HepG2 (cell line): ENCODE data around the gene MMP25. TPM values are rescaled to one million over a fixed set of nuclear protein-coding genes. Genes with fewer than 3 reads are reported as not detected.
A peak's percentile ranks its signal among the peaks of the same experiment; 100 is the strongest.

ENCODE experiments used
- BRCA1 ChIP-seq: sonication (generic); formaldehyde crosslinking; IDR thresholded peaks from 2 replicates; pipeline ENCODE4 v1.4.0; 2020; ENCODE audit warnings: missing genetic modification reagents
- CCAR2 ChIP-seq: fragments of 200-400 bp; formaldehyde crosslinking; optimal IDR thresholded peaks from 2 replicates; pipeline ENCODE3; 2018; ENCODE audit warnings: low read depth, mild to moderate bottlenecking, low read length, moderate library complexity
- FOXA3 ChIP-seq: IDR thresholded peaks from 2 replicates; pipeline ENCODE4 v1.6.1; 2016; ENCODE audit warnings: missing genetic modification reagents, missing compliant biosample characterization
- HMG20B ChIP-seq: conservative IDR thresholded peaks from 2 replicates; pipeline ENCODE4 v1.6.1; 2016; ENCODE audit warnings: missing genetic modification reagents, missing compliant biosample characterization
- JUNB ChIP-seq: sonication (generic); formaldehyde crosslinking; IDR thresholded peaks from 2 replicates; pipeline ENCODE4 v1.8.0; 2022; ENCODE audit warnings: missing genetic modification reagents, mild to moderate bottlenecking, borderline replicate concordance
- NFIB ChIP-seq: sonication (generic); formaldehyde crosslinking; IDR thresholded peaks from 2 replicates; pipeline ENCODE4 v1.9.0; 2021; ENCODE audit warnings: missing genetic modification reagents, mild to moderate bottlenecking, borderline replicate concordance
- PAF1 ChIP-seq: IDR thresholded peaks from 2 replicates; pipeline ENCODE4 v1.6.1; 2016; ENCODE audit warnings: missing genetic modification reagents, missing compliant biosample characterization
- RARA ChIP-seq: IDR thresholded peaks from 2 replicates; pipeline ENCODE4 v1.6.1; 2016; ENCODE audit warnings: missing genetic modification reagents, missing compliant biosample characterization
- RFX5 ChIP-seq: IDR thresholded peaks from 2 replicates; pipeline ENCODE4 v1.6.1; 2011; ENCODE audit warnings: low read depth, low read length, improper control_type of control experiment
- SIN3B ChIP-seq: fragments of 150-350 bp; IDR thresholded peaks from 2 replicates; pipeline ENCODE4 v1.6.1; 2014; ENCODE audit warnings: low read length
- THAP11 ChIP-seq: IDR thresholded peaks from 2 replicates; pipeline ENCODE4 v1.6.1; 2016; ENCODE audit warnings: missing biosample characterization, missing genetic modification reagents
- U2AF1 ChIP-seq: fragments of 200-400 bp; formaldehyde crosslinking; optimal IDR thresholded peaks from 2 replicates; pipeline ENCODE3; 2017; ENCODE audit warnings: mild to moderate bottlenecking, low read depth, low read length
- ZC3H13 ChIP-seq: sonication (generic); formaldehyde crosslinking; IDR thresholded peaks from 2 replicates; pipeline ENCODE4 v1.8.1; 2023; ENCODE audit warnings: mild to moderate bottlenecking, missing genetic modification reagents, moderate library complexity
- ZNF143 ChIP-seq: sonication (generic); formaldehyde crosslinking; IDR thresholded peaks from 2 replicates; pipeline ENCODE4 v1.4.0; 2020; ENCODE audit warnings: missing genetic modification reagents
- ZNF343 ChIP-seq: sonication (generic); formaldehyde crosslinking; IDR thresholded peaks from 2 replicates; pipeline ENCODE4 v1.4.0; 2020; ENCODE audit warnings: mild to moderate bottlenecking, missing genetic modification reagents
- ZNF556 ChIP-seq: sonication (generic); formaldehyde crosslinking; IDR thresholded peaks from 2 replicates; pipeline ENCODE4 v1.4.0; 2020; ENCODE audit warnings: mild to moderate bottlenecking, missing genetic modification reagents, borderline replicate concordance
- ZNF557 ChIP-seq: sonication (generic); formaldehyde crosslinking; IDR thresholded peaks from 2 replicates; pipeline ENCODE4 v1.4.0; 2020; ENCODE audit warnings: missing genetic modification reagents
- ZNF558 ChIP-seq: sonication (generic); formaldehyde crosslinking; IDR thresholded peaks from 2 replicates; pipeline ENCODE4 v1.9.0; 2022; ENCODE audit warnings: mild to moderate bottlenecking, missing genetic modification reagents, borderline replicate concordance
- ZNF678 ChIP-seq: sonication (generic); formaldehyde crosslinking; IDR thresholded peaks from 2 replicates; pipeline ENCODE4 v1.4.0; 2020; ENCODE audit warnings: mild to moderate bottlenecking, missing genetic modification reagents
- ZNF768 ChIP-seq: sonication (generic); formaldehyde crosslinking; IDR thresholded peaks from 2 replicates; pipeline ENCODE4 v1.4.0; 2020; ENCODE audit warnings: missing genetic modification reagents
- polyA plus RNA-seq, 8 experiments: library from polyadenylated mRNA; depleted of rRNA in 3 of 8; stranded (reverse) in 7 of 8; unstranded in 1 of 8; fragments of >200 nt; fragmentation: Illumina TruSeq in 4 of 8; extraction: Trizol in 4 of 8; gene quantifications; 2 replicates each; pipeline versions ENCODE4 v1.2.1 to v1.2.3, GENCODE V29; 2011 to 2016; ENCODE audit warnings: low read depth in 4 of 8, missing spikeins in 1 of 8, mixed read lengths in 1 of 8; ENCODE audit not compliant: insufficient read depth in 1 of 8
- total RNA-seq, 5 experiments: library from RNA; depleted of rRNA; stranded (reverse); fragments of >200 nt; fragmentation: Illumina TruSeq; extraction: Trizol; gene quantifications; 2 replicates each; pipeline ENCODE4 v1.2.3, GENCODE V29; 2016; ENCODE audit warnings: low read depth in 1 of 5
- TF ChIP-seq, protein P1 (sequence below): IDR thresholded peaks from 2 replicates; pipeline ENCODE4 v1.6.1; 2016
- TF ChIP-seq, protein P2 (sequence below): sonication (generic); formaldehyde crosslinking; IDR thresholded peaks from 2 replicates; pipeline ENCODE4 v1.4.0; 2020; ENCODE audit warnings: missing genetic modification reagents
- TF ChIP-seq, protein P3 (sequence below): sonication (generic); formaldehyde crosslinking; IDR thresholded peaks from 2 replicates; pipeline ENCODE4 v1.4.0; 2020; ENCODE audit warnings: missing genetic modification reagents
- TF ChIP-seq, protein P4 (sequence below): sonication (generic); formaldehyde crosslinking; IDR thresholded peaks from 2 replicates; pipeline ENCODE4 v1.5.0; 2020; ENCODE audit warnings: mild to moderate bottlenecking, missing genetic modification reagents, moderate library complexity
- TF ChIP-seq, protein P5 (sequence below): IDR thresholded peaks from 2 replicates; pipeline ENCODE4 v1.6.1; 2016; ENCODE audit warnings: low read depth, control low read depth

MMP25 gene
- total and polyA plus RNA-seq, 2 of the 13 experiments (the other 11 are each of a cell fraction or from before 2014, with no cell fraction given) = 0.04 to 0.08 TPM

DNA sequence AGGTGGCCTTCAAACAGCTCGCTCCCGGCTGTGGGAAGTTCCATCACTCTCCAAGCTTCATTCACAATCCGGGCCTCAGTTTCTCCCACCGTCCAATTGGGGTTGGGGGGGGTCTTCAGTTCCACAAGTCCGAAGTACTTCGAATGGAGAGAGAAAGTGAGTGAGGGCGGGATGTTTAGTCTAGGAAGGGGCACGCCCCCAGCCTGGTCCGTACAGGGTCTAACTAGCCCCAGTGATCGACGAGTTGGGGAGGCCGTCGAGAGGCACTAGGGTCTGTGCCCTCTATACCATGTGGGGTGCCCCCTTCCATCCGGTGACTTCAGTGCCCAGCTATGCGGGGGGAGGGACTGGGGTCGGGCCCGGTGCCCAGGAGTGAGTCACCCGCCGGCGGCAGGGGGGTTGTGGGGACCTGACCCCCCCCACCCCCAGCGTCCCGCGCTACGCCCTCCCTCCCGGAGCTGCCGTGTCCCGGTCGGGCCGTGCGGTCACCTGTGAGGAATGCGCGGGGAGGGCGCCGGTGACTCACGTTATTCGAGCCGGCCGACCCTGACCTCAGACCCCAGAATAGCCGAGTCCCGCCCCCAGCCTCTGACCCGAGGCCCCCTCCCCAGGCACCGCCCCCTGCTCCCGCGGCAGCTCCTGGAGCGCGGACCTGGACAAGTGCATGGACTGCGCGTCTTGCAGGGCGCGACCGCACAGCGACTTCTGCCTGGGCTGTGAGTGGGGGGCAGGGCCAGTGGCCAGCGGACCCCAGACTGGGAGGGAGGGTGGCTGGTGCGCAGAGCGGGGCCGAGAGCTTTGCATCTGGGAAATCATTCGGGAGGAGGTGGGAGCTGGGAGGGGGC is 25.5 kb upstream of the MMP25 start (continued):
- peak; percentile 94 for TF ChIP-seq JUNB (CRISPR knock-in tag)
- TF ChIP-seq ZNF556 (CRISPR knock-in tag) = peak; percentile 77; the same call in 1 of the 2 replicates
- 0 out of 2 replicates have a peak, but pooled peaks have one; percentile 10 for TF ChIP-seq ZNF768
- TF ChIP-seq CCAR2 = no peak
- TF ChIP-seq, protein P1, sequence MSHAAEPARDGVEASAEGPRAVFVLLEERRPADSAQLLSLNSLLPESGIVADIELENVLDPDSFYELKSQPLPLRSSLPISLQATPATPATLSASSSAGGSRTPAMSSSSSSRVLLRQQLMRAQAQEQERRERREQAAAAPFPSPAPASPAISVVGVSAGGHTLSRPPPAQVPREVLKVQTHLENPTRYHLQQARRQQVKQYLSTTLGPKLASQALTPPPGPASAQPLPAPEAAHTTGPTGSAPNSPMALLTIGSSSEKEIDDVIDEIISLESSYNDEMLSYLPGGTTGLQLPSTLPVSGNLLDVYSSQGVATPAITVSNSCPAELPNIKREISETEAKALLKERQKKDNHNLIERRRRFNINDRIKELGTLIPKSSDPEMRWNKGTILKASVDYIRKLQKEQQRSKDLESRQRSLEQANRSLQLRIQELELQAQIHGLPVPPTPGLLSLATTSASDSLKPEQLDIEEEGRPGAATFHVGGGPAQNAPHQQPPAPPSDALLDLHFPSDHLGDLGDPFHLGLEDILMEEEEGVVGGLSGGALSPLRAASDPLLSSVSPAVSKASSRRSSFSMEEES (CRISPR knock-in tag) = peak; percentile 74
- TF ChIP-seq, protein P2, sequence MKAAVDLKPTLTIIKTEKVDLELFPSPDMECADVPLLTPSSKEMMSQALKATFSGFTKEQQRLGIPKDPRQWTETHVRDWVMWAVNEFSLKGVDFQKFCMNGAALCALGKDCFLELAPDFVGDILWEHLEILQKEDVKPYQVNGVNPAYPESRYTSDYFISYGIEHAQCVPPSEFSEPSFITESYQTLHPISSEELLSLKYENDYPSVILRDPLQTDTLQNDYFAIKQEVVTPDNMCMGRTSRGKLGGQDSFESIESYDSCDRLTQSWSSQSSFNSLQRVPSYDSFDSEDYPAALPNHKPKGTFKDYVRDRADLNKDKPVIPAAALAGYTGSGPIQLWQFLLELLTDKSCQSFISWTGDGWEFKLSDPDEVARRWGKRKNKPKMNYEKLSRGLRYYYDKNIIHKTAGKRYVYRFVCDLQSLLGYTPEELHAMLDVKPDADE (CRISPR knock-in tag) = peak; percentile 57; the same call in 1 of the 2 replicates
- TF ChIP-seq THAP11 (CRISPR knock-in tag) = peak; percentile 84
- TF ChIP-seq, protein P3, sequence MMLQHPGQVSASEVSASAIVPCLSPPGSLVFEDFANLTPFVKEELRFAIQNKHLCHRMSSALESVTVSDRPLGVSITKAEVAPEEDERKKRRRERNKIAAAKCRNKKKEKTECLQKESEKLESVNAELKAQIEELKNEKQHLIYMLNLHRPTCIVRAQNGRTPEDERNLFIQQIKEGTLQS (CRISPR knock-in tag) = peak; percentile 100
- TF ChIP-seq ZC3H13 (CRISPR knock-in tag) = 0 out of 2 replicates have a peak, but pooled peaks have one; percentile 24
- no peak for TF ChIP-seq ZNF678 (CRISPR knock-in tag)
- TF ChIP-seq ZNF343 (CRISPR knock-in tag) = peak; percentile 52; the same call in 1 of the 2 replicates
- no peak for TF ChIP-seq NFIB (CRISPR knock-in tag)
- 0 out of 2 replicates have a peak, but pooled peaks have one; percentile 56 for TF ChIP-seq FOXA3
- TF ChIP-seq PAF1 = 0 out of 2 replicates have a peak, but pooled peaks have one; percentile 37
- peak; percentile 48 for TF ChIP-seq HMG20B (CRISPR knock-in tag)
- TF ChIP-seq, protein P4, sequence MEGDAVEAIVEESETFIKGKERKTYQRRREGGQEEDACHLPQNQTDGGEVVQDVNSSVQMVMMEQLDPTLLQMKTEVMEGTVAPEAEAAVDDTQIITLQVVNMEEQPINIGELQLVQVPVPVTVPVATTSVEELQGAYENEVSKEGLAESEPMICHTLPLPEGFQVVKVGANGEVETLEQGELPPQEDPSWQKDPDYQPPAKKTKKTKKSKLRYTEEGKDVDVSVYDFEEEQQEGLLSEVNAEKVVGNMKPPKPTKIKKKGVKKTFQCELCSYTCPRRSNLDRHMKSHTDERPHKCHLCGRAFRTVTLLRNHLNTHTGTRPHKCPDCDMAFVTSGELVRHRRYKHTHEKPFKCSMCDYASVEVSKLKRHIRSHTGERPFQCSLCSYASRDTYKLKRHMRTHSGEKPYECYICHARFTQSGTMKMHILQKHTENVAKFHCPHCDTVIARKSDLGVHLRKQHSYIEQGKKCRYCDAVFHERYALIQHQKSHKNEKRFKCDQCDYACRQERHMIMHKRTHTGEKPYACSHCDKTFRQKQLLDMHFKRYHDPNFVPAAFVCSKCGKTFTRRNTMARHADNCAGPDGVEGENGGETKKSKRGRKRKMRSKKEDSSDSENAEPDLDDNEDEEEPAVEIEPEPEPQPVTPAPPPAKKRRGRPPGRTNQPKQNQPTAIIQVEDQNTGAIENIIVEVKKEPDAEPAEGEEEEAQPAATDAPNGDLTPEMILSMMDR (CRISPR knock-in tag) = no peak
- peak; percentile 48 for TF ChIP-seq ZNF143 (CRISPR knock-in tag)
- TF ChIP-seq, protein P5, sequence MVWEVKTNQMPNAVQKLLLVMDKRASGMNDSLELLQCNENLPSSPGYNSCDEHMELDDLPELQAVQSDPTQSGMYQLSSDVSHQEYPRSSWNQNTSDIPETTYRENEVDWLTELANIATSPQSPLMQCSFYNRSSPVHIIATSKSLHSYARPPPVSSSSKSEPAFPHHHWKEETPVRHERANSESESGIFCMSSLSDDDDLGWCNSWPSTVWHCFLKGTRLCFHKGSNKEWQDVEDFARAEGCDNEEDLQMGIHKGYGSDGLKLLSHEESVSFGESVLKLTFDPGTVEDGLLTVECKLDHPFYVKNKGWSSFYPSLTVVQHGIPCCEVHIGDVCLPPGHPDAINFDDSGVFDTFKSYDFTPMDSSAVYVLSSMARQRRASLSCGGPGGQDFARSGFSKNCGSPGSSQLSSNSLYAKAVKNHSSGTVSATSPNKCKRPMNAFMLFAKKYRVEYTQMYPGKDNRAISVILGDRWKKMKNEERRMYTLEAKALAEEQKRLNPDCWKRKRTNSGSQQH (CRISPR knock-in tag) = no peak
- TF ChIP-seq BRCA1 (CRISPR knock-in tag) = 0 out of 2 replicates have a peak, but pooled peaks have one; percentile 64
- TF ChIP-seq ZNF558 (CRISPR knock-in tag) = peak; percentile 26; the same call in 1 of the 2 replicates
- TF ChIP-seq SIN3B = no peak; the same call in 1 of the 2 replicates
- TF ChIP-seq RFX5 = no peak
- peak; percentile 84 for TF ChIP-seq RARA (CRISPR knock-in tag)
- TF ChIP-seq U2AF1 = peak; percentile 61
- 0 out of 2 replicates have a peak, but pooled peaks have one; percentile 51 for TF ChIP-seq ZNF557 (CRISPR knock-in tag)
